ENCODE results near the gene PRKG1. TPM values are rescaled to one million over a fixed set of nuclear protein-coding genes. Genes with fewer than 3 reads are reported as not detected.

Gene PRKG1
- total RNA-seq, 8 experiments from 2014 or later: 5.6 to 40.7 (median 6.6) TPM

DNA sequence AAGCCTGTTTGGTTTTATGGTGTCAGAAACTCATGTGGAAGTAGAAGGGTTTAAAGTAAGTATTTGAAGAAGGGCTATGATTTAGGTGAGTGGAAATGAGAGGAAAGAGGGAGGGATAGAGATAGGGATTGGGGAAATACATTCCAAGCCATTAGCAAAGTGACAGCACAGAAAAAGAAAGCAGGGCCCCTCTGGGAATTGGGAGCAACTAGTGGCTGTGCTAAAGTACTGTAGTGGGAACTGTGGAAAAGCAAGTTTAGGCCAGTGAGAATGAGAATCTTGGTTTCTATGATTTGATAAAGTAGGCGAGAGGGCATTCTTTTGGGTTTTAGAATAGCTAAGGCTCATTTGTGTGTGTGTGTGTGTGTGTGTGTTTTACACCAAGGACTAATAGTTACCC is 5.0 kb downstream of the PRKG1 start:
- in situ Hi-C loops (cut with MboI; ENCODE audit: low pct_unique_long_range_greater_than_20kb in 2 of 9, low sequenced_read_pairs in 9 of 9, unreplicated experiment in 9 of 9): loop anchor here in 1 of 9 experiments (10.0 kb wide), 1 partner anchor 345 kb away; no protein-coding TSS in a partner anchor
- no peak for ATAC-seq (replicated peaks in 6 of 8)
- no peak overlapping the region for H3K4me3 ChIP-seq
- peaks cover 12 to 18% of the 10 kb centered on the region in 2 donors for H3K4me1 ChIP-seq (replicated peaks in 1 of 2)
- 78 to 100% (median 87%) methylated on average over 1 of the region's 1 CpG; no CpG with 5 or more reads in 4 of the 10 experiments for WGBS, 10 experiments
- no peak overlapping the region for H3K27ac ChIP-seq

GRCh38 chr10:51079766-51080165 is 5.5 kb downstream of the PRKG1 start:
- peaks cover 12 to 18% of the 10 kb centered on the region in 2 donors for H3K4me1 ChIP-seq (replicated peaks in 1 of 2)
- H3K27ac ChIP-seq: no peak overlapping the region
- in situ Hi-C loops (cut with MboI; ENCODE audit: low pct_unique_long_range_greater_than_20kb in 2 of 9, low sequenced_read_pairs in 9 of 9, unreplicated experiment in 9 of 9): loop anchor here in 1 of 9 experiments (10.0 kb wide), 1 partner anchor 345 kb away; no protein-coding TSS in a partner anchor
- WGBS, 10 experiments: 74 to 100% (median 81%) methylated on average over 1 to 3 of the region's 3 CpGs; no CpG with 5 or more reads in 1 of the 10 experiments
- no peak for ATAC-seq (replicated peaks in 6 of 8)
- H3K4me3 ChIP-seq: no peak overlapping the region

GRCh38 chr10:51080311-51081006 is 6.2 kb downstream of the PRKG1 start:
- in situ Hi-C loops (cut with MboI; ENCODE audit: low pct_unique_long_range_greater_than_20kb in 2 of 9, low sequenced_read_pairs in 9 of 9, unreplicated experiment in 9 of 9): no loop called here
- peak in 2 of 8 experiments; percentile 49 to 51 for ATAC-seq (replicated peaks in 6 of 8)
- no peak overlapping the region for H3K27ac ChIP-seq
- no peak overlapping the region for H3K4me3 ChIP-seq
- H3K4me1 ChIP-seq (replicated peaks in 1 of 2): peaks cover 12 to 17% of the 10 kb centered on the region in 2 donors
- 38 to 100% (median 67%) methylated on average over 1 to 5 of the region's 5 CpGs; no CpG with 5 or more reads in 1 of the 10 experiments for whole genome bisulfite sequencing, 10 experiments

- no peak overlapping the region for H3K4me3 ChIP-seq
- in situ Hi-C loops (cut with MboI; ENCODE audit: low pct_unique_long_range_greater_than_20kb in 2 of 9, low sequenced_read_pairs in 9 of 9, unreplicated experiment in 9 of 9): no loop called here
- H3K4me1 ChIP-seq (replicated peaks in 1 of 2): peaks cover 9 to 12% of the 10 kb centered on the region in 2 donors
- no peak overlapping the region for H3K27ac ChIP-seq
- no peak for ATAC-seq (replicated peaks in 6 of 8)
Measured at GRCh38 chr10:51082857-51083256, 8.6 kb downstream of the PRKG1 start.

DNA sequence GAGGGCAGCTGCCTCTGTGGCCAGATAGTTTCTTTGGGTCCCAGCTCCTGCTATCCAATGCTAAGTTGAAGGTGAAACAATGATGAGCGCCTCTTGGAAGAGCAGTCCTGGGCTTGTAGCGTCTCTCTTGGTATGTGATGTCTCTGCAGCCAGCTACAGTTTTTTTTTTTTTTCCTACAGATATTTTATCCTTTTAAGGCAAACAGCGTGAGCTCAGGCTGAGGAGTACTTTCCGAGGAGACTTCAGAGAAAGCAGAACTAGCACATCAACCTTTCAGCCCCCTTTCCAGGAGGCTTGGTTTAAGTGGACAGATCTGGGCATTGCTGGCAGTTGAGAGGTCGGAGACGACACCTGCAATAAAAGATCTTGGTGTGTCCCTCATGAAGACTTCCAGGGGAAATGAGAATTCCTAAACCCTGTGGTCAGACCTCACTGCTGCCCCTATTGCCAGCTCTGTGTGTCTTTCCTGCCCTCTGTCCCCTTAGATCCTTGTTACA is 9.1 kb downstream of the PRKG1 start:
- Histone ChIP-seq H3K4me1 (replicated peaks in 1 of 2) (peaks cover 9 to 12% of the 10 kb centered on the region in 2 donors), H3K4me3 (no peak overlapping the region), H3K27ac (no peak overlapping the region)
- ATAC-seq (replicated peaks in 6 of 8): peak in 2 of 8 experiments; percentile 31 to 44
- 57 to 93% (median 76%) methylated on average over 2 to 6 of the region's 6 CpGs for WGBS, 10 experiments
- in situ Hi-C loops (cut with MboI; ENCODE audit: low pct_unique_long_range_greater_than_20kb in 2 of 9, low sequenced_read_pairs in 9 of 9, unreplicated experiment in 9 of 9): no loop called here

GRCh38 chr10:51085204-51085603 is 10.9 kb downstream of the PRKG1 start:
- Histone ChIP-seq H3K27ac (no peak overlapping the region), H3K4me1 (replicated peaks in 1 of 2) (peaks cover 4% of the 10 kb centered on the region in 2 donors), H3K4me3 (no peak overlapping the region)
- WGBS, 10 experiments: 67 to 100% (median 95%) methylated on average over 1 to 5 of the region's 5 CpGs
- ATAC-seq (replicated peaks in 6 of 8): no peak
- in situ Hi-C loops (cut with MboI; ENCODE audit: low pct_unique_long_range_greater_than_20kb in 2 of 9, low sequenced_read_pairs in 9 of 9, unreplicated experiment in 9 of 9): no loop called here

GRCh38 chr10:51086710-51087109 is 12.4 kb downstream of the PRKG1 start:
- in situ Hi-C loops (cut with MboI; ENCODE audit: low pct_unique_long_range_greater_than_20kb in 2 of 9, low sequenced_read_pairs in 9 of 9, unreplicated experiment in 9 of 9): no loop called here
- WGBS, 10 experiments: 86 to 100% (median 95%) methylated on average over 2 to 4 of the region's 4 CpGs; no CpG with 5 or more reads in 1 of the 10 experiments
- Histone ChIP-seq H3K4me3 (no peak overlapping the region), H3K4me1 (replicated peaks in 1 of 2) (no peaks in the 10 kb centered on the region), H3K27ac (no peak overlapping the region)
- ATAC-seq (replicated peaks in 6 of 8): no peak

DNA sequence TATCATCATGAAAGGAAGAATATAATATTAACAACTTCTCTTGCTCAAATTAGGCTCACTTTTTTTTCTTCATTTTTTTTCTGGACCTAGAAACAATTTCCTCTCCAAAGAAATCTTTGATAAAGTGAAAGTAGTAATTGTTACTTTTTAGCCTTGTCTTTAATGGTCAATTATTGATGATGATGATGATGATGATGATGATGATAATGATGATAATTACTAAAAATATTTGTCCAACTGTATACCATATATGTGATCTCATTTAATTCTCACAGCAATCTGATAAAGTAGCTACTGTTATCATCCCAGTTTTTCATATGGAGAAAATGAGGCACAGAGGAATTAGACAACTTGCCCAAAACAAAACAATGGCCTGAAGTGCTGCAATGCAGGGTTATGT is 12.8 kb downstream of the PRKG1 start:
- in situ Hi-C loops (cut with MboI; ENCODE audit: low pct_unique_long_range_greater_than_20kb in 2 of 9, low sequenced_read_pairs in 9 of 9, unreplicated experiment in 9 of 9): no loop called here
- no peak for ATAC-seq (replicated peaks in 6 of 8)
- Histone ChIP-seq H3K27ac (no peak overlapping the region), H3K4me3 (no peak overlapping the region), H3K4me1 (replicated peaks in 1 of 2) (no peaks in the 10 kb centered on the region)

GRCh38 chr10:51090190-51090589 is 15.9 kb downstream of the PRKG1 start:
- H3K4me1 ChIP-seq (replicated peaks in 1 of 2): no peaks in the 10 kb centered on the region
- H3K27ac ChIP-seq: no peak overlapping the region
- ATAC-seq (replicated peaks in 6 of 8): no peak
- in situ Hi-C loops (cut with MboI; ENCODE audit: low pct_unique_long_range_greater_than_20kb in 2 of 9, low sequenced_read_pairs in 9 of 9, unreplicated experiment in 9 of 9): no loop called here
- no peak overlapping the region for H3K4me3 ChIP-seq

DNA sequence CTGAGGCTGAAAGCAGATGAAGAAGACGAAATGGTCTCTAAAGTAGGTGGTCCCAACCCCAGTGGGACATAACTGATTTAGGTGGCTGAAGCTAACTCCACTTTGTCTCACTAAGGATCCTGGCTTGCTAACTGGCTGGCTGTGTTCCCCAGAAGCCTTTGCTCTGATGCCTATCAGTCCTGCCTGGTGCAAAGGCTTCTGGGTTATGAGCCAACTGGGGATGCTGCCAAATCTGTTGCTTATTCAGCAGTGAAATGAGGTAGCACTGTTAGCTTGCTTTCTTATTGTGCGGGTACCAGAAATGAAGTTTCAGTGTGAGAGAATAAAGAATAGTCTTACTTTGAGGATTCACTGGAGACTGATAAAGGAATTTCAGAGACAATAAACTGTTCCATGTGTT is 18.1 kb downstream of the PRKG1 start:
- WGBS, 10 experiments: 70 to 100% (median 88%) methylated on average over 1 to 2 of the region's 2 CpGs; no CpG with 5 or more reads in 3 of the 10 experiments

GRCh38 chr10:51095444-51095843 is 21.2 kb downstream of the PRKG1 start:
- WGBS, 10 experiments: 67 to 100% (median 96%) methylated on average over 1 to 3 of the region's 3 CpGs; no CpG with 5 or more reads in 2 of the 10 experiments
- Histone ChIP-seq H3K4me3 (no peak overlapping the region), H3K27ac (no peak overlapping the region), H3K4me1 (replicated peaks in 1 of 2) (no peaks in the 10 kb centered on the region)
- no peak for ATAC-seq (replicated peaks in 6 of 8)
- in situ Hi-C loops (cut with MboI; ENCODE audit: low pct_unique_long_range_greater_than_20kb in 2 of 9, low sequenced_read_pairs in 9 of 9, unreplicated experiment in 9 of 9): no loop called here

More for the DNA sequence above, 18.1 kb downstream of the PRKG1 start:
- in situ Hi-C loops (cut with MboI; ENCODE audit: low pct_unique_long_range_greater_than_20kb in 2 of 9, low sequenced_read_pairs in 9 of 9, unreplicated experiment in 9 of 9): no loop called here
- ATAC-seq (replicated peaks in 6 of 8): peak in 1 of 8 experiments; percentile 86
- Histone ChIP-seq H3K4me3 (no peak overlapping the region), H3K27ac (no peak overlapping the region), H3K4me1 (replicated peaks in 1 of 2) (no peaks in the 10 kb centered on the region)

GRCh38 chr10:51097546-51097945 is 23.3 kb downstream of the PRKG1 start:
- in situ Hi-C loops (cut with MboI; ENCODE audit: low pct_unique_long_range_greater_than_20kb in 2 of 9, low sequenced_read_pairs in 9 of 9, unreplicated experiment in 9 of 9): no loop called here
- WGBS, 10 experiments: 27 to 100% (median 96%) methylated on average over 1 to 4 of the region's 4 CpGs; no CpG with 5 or more reads in 1 of the 10 experiments
- peak in 1 of 8 experiments; percentile 62 for ATAC-seq (replicated peaks in 6 of 8)
- H3K4me3 ChIP-seq: no peak overlapping the region
- H3K27ac ChIP-seq: no peak overlapping the region
- no peaks in the 10 kb centered on the region for H3K4me1 ChIP-seq (replicated peaks in 1 of 2)

GRCh38 chr10:51100221-51100620 is 25.9 kb downstream of the PRKG1 start:
- H3K4me3 ChIP-seq: no peak overlapping the region
- no peak for ATAC-seq (replicated peaks in 6 of 8)
- in situ Hi-C loops (cut with MboI; ENCODE audit: low pct_unique_long_range_greater_than_20kb in 2 of 9, low sequenced_read_pairs in 9 of 9, unreplicated experiment in 9 of 9): no loop called here
- H3K4me1 ChIP-seq (replicated peaks in 1 of 2): no peaks in the 10 kb centered on the region
- WGBS, 10 experiments: 20 to 100% (median 95%) methylated on average over 1 of the region's 1 CpG; no CpG with 5 or more reads in 2 of the 10 experiments
- no peak overlapping the region for H3K27ac ChIP-seq
